K562 (cell line): ENCODE data around the gene HHLA2. TPM values are rescaled to one million over a fixed set of nuclear protein-coding genes. Genes with fewer than 3 reads are reported as not detected.

ENCODE experiments used
- ATAC-seq: fragments of 200-7000 bp; cut with Tn5 transposase; 3 replicates; pipeline ENCODE4 v1.9.1; 2020; ENCODE audit warnings: moderate library complexity
- BruUV-seq: library from RNA; stranded (reverse); fragments of 400-500 nt; replicated peaks from 2 replicates; lab custom pipeline; 2021; lab: Mats Ljungman, UMichigan
- CTCF ChIA-PET: fragments of 300-600 bp; formaldehyde crosslinking; extraction: SDS; loops from one replicate; lab custom pipeline; 2021; ENCODE audit warnings: low intra/inter-chr PET ratio; lab: Yijun Ruan, JAX
- POLR2A ChIA-PET: fragments of 300-600, 350-650 bp; sonication (Branson Sonifier 250); formaldehyde crosslinking; extraction: SDS; loops from one replicate; lab custom pipeline; 2021; ENCODE audit warnings: antibody characterized with exemption, inconsistent platforms; lab: Yijun Ruan, JAX
- DNase-seq, 4 experiments: peaks; one replicate each; pipeline versions ENCODE4 v3.0.0 to v3.0.0-alpha.2; 2011 to 2018; ENCODE audit warnings: low spot score in 3 of 4, mixed read lengths in 3 of 4; ENCODE audit errors: extremely low read depth in 1 of 4
- FAIRE-seq: peaks from 2 replicates; lab custom pipeline; 2011; peaks lifted over from hg19 to GRCh38; lab: Jason Lieb, UNC
- H2AFZ ChIP-seq: 2 replicates; pipeline ENCODE4 v1.6.0; 2011; ENCODE audit warnings: low read depth, low read length, control low read depth, inconsistent platforms
- H3K27ac ChIP-seq: fragments of 200-600 bp; 3 replicates; pipeline ENCODE4 v1.8.0; 2011; ENCODE audit warnings: low read depth, mild to moderate bottlenecking, control low read depth, inconsistent platforms, low read length, moderate library complexity, mixed read lengths; ENCODE audit errors: extremely low read depth
- H3K27me3 ChIP-seq, 2 experiments: fragments of 300-600 bp in 1 of 2; 2 replicates in 1 of 2; 3 replicates in 1 of 2; pipeline versions ENCODE4 v1.6.0 to v1.8.0; 2011; ENCODE audit warnings: inconsistent platforms in 2 of 2, low read length in 2 of 2, mild to moderate bottlenecking in 1 of 2, mixed read lengths in 1 of 2, moderate library complexity in 1 of 2; ENCODE audit not compliant: control insufficient read depth in 2 of 2, insufficient read depth in 2 of 2
- H3K36me3 ChIP-seq: fragments of 300-600 bp; 3 replicates; pipeline ENCODE4 v1.8.0; 2011; ENCODE audit warnings: mild to moderate bottlenecking, low read length, inconsistent platforms; ENCODE audit not compliant: control insufficient read depth, insufficient read depth
- H3K4me1 ChIP-seq, 2 experiments: fragments of 200-600 bp in 1 of 2; replicated peaks in 1 of 2; 2 replicates in 1 of 2; 3 replicates in 1 of 2; pipeline versions ENCODE4 v1.5.1 to v1.8.0; 2011; ENCODE audit warnings: inconsistent platforms in 2 of 2, low read length in 2 of 2, mild to moderate bottlenecking in 1 of 2, mixed read lengths in 1 of 2, moderate library complexity in 1 of 2; ENCODE audit not compliant: control insufficient read depth in 2 of 2, insufficient read depth in 2 of 2
- H3K4me2 ChIP-seq: 2 replicates; pipeline ENCODE4 v1.6.1; 2011; ENCODE audit warnings: low read length, control low read depth, inconsistent platforms, mixed read lengths; ENCODE audit not compliant: insufficient read depth
- H3K4me3 ChIP-seq: fragments of 200-600 bp; sonication (generic), shearing (Covaris generic); 2 replicates; pipeline ENCODE4 v1.5.1; 2016; ENCODE audit warnings: control low read depth, inconsistent platforms
- H3K79me2 ChIP-seq: fragments of 200-600 bp; 3 replicates; pipeline ENCODE4 v1.8.0; 2011; ENCODE audit warnings: low read length, inconsistent platforms; ENCODE audit not compliant: control insufficient read depth, insufficient read depth
- H3K9ac ChIP-seq, 2 experiments: 2 replicates each; pipeline versions ENCODE4 v1.6.0 to v1.6.1; 2011; ENCODE audit warnings: low read depth in 2 of 2, low read length in 2 of 2, control low read depth in 1 of 2, inconsistent platforms in 1 of 2, mild to moderate bottlenecking in 1 of 2, mixed read lengths in 1 of 2; ENCODE audit not compliant: insufficient read depth in 1 of 2
- H3K9me1 ChIP-seq: one replicate; pipeline ENCODE4 v1.6.0; 2011; ENCODE audit warnings: inconsistent platforms, mild to moderate bottlenecking, low read length, moderate library complexity; ENCODE audit not compliant: control insufficient read depth, insufficient read depth
- H3K9me3 ChIP-seq: replicated peaks from 2 replicates; pipeline ENCODE4 v1.5.1; 2011; ENCODE audit warnings: low read depth, low read length, inconsistent platforms; ENCODE audit not compliant: control insufficient read depth, insufficient read depth
- H4K20me1 ChIP-seq: replicated peaks from 2 replicates; pipeline ENCODE4 v1.6.1; 2011; ENCODE audit warnings: low read length, inconsistent platforms, mixed read lengths; ENCODE audit not compliant: control insufficient read depth, insufficient read depth
- CREB1 ChIP-seq, 2 experiments: sonication (generic) in 1 of 2; formaldehyde crosslinking in 1 of 2; IDR thresholded peaks; 2 replicates each; pipeline versions ENCODE4 v1.6.1 to v1.8.0; 2012 to 2022; ENCODE audit warnings: inconsistent platforms in 1 of 2, mild to moderate bottlenecking in 1 of 2, missing genetic modification reagents in 1 of 2, moderate library complexity in 1 of 2
- DIDO1 ChIP-seq: fragments of 450-650 bp; IDR thresholded peaks from 2 replicates; pipeline ENCODE4 v1.6.1; 2016; ENCODE audit warnings: low read depth, missing biosample characterization, missing genetic modification characterization
- ELF2 ChIP-seq: fragments of 250-450 bp; sonication (Bioruptor Pico); IDR thresholded peaks from 2 replicates; pipeline ENCODE4 v1.5.0; 2021; ENCODE audit warnings: mild to moderate bottlenecking
- EP300 ChIP-seq: IDR thresholded peaks from 2 replicates; pipeline ENCODE4 v1.6.1; 2012; ENCODE audit warnings: low read length, improper control_type of control experiment
- EP400 ChIP-seq: fragments of 450-650 bp; IDR thresholded peaks from 2 replicates; pipeline ENCODE4 v1.6.1; 2017; ENCODE audit warnings: antibody characterized with exemption, mild to moderate bottlenecking, moderate library complexity
- EZH2 ChIP-seq: IDR thresholded peaks from 2 replicates; pipeline ENCODE4 v1.6.1; 2012; ENCODE audit warnings: low read depth, mild to moderate bottlenecking, inconsistent platforms, low read length, borderline replicate concordance
- FIP1L1 ChIP-seq: fragments of 200-400 bp; formaldehyde crosslinking; IDR thresholded peaks from 2 replicates; pipeline ENCODE4 v1.6.1; 2018; ENCODE audit warnings: mild to moderate bottlenecking, low read depth, low read length; ENCODE audit not compliant: poor library complexity, severe bottlenecking
- GTF2F1 ChIP-seq: IDR thresholded peaks from 2 replicates; pipeline ENCODE4 v1.6.1; 2011; ENCODE audit warnings: low read depth, low read length, improper control_type of control experiment
- KLF10 ChIP-seq: fragments of 250-450 bp; sonication (Bioruptor Pico); IDR thresholded peaks from 2 replicates; pipeline ENCODE4 v1.6.1; 2021; ENCODE audit warnings: matching md5 sums
- NCOR1 ChIP-seq: fragments of 450-650 bp; IDR thresholded peaks from 2 replicates; pipeline ENCODE4 v1.6.1; 2016; ENCODE audit warnings: mild to moderate bottlenecking, moderate library complexity
- PCBP1 ChIP-seq: fragments of 200-400 bp; formaldehyde crosslinking; IDR thresholded peaks from 2 replicates; pipeline ENCODE4 v1.6.1; 2018; ENCODE audit warnings: mild to moderate bottlenecking, low read depth, low read length; ENCODE audit not compliant: poor library complexity, severe bottlenecking
- PHB2 ChIP-seq: fragments of 450-650 bp; IDR thresholded peaks from 2 replicates; pipeline ENCODE4 v1.6.1; 2017; ENCODE audit warnings: low read depth
- POLR2G ChIP-seq: fragments of 200-400 bp; formaldehyde crosslinking; IDR thresholded peaks from 2 replicates; pipeline ENCODE4 v1.6.1; 2017; ENCODE audit warnings: low read depth, mild to moderate bottlenecking, antibody characterized with exemption, low read length, moderate library complexity
- PTRF ChIP-seq: fragments of 450-650 bp; IDR thresholded peaks from 2 replicates; pipeline ENCODE4 v1.6.1; 2016; ENCODE audit warnings: mild to moderate bottlenecking, missing genetic modification characterization, missing compliant biosample characterization
- RAD21 ChIP-seq, 2 experiments: fragments of 250-450 bp in 1 of 2; fragments of 450-650 bp in 1 of 2; sonication (Bioruptor Pico) in 1 of 2; formaldehyde crosslinking in 1 of 2; IDR thresholded peaks in 1 of 2; conservative IDR thresholded peaks in 1 of 2; 2 replicates each; pipeline versions ENCODE4 v1.4.0 to v1.8.0; 2020 to 2022; ENCODE audit warnings: mild to moderate bottlenecking in 2 of 2, moderate library complexity in 1 of 2
- RBM15 ChIP-seq: fragments of 200-400 bp; formaldehyde crosslinking; IDR thresholded peaks from 2 replicates; pipeline ENCODE4 v1.6.1; 2018; ENCODE audit warnings: mild to moderate bottlenecking, low read length, moderate library complexity; ENCODE audit not compliant: insufficient read depth
- SIX5 ChIP-seq, 2 experiments: IDR thresholded peaks; 2 replicates each; pipeline ENCODE4 v1.6.1; 2011; ENCODE audit warnings: low read length in 2 of 2, borderline replicate concordance in 1 of 2, low read depth in 1 of 2, mild to moderate bottlenecking in 1 of 2, moderate library complexity in 1 of 2; ENCODE audit not compliant: insufficient read depth in 1 of 2
- SUPT5H ChIP-seq: fragments of 450-650 bp; IDR thresholded peaks from 2 replicates; pipeline ENCODE4 v1.6.1; 2016
- TRIM24 ChIP-seq, 2 experiments: fragments of 450-650 bp; IDR thresholded peaks; 2 replicates each; pipeline ENCODE4 v1.6.1; 2016
- in situ Hi-C: fragments of 300-500 bp; cut with MboI; formaldehyde crosslinking; loops from 4 replicates; pipeline ENCODE4 v1.15.0; 2018; ENCODE audit warnings: inconsistent platforms, mixed read lengths
- intact Hi-C: fragments of 100-400 bp; cut with micrococcal nuclease; formaldehyde crosslinking; loops from 2 replicates; pipeline ENCODE4 v1.14.2; 2022
- polyA plus RNA-seq, 8 experiments: library from polyadenylated mRNA; depleted of rRNA in 4 of 8; stranded (reverse) in 5 of 8; unstranded in 3 of 8; fragments of >200 nt; fragmentation: Nextera tagmentation in 2 of 8; fragmentation: Illumina TruSeq in 1 of 8; extraction: Ambion mirVana in 2 of 8; extraction: Trizol in 1 of 8; gene quantifications; 2 replicates each; pipeline versions ENCODE4 v1.2.1 to v1.2.3, GENCODE V29; 2011 to 2014; ENCODE audit warnings: inconsistent platforms in 1 of 8, missing spikeins in 1 of 8
- total RNA-seq, 7 experiments: library from RNA; depleted of rRNA in 6 of 7; stranded (reverse); fragments of >200 nt in 6 of 7; fragmentation: Illumina TruSeq in 2 of 7; extraction: Trizol in 2 of 7; gene quantifications; 2 replicates each; pipeline versions ENCODE4 v1.2.1 to v1.2.3, GENCODE V29; 2011 to 2021; ENCODE audit warnings: low replicate concordance in 1 of 7
- TF ChIP-seq, protein P1 (sequence below): fragments of 450-650 bp; formaldehyde crosslinking; IDR thresholded peaks from 2 replicates; pipeline ENCODE4 v1.4.0; 2022; ENCODE audit warnings: missing genetic modification characterization

HHLA2 gene
- total and polyA plus RNA-seq, 9 of the 15 experiments (the other 6 are each of a cell fraction or from before 2014, with no cell fraction given), result 0.04 TPM; not detected in 7

DNA sequence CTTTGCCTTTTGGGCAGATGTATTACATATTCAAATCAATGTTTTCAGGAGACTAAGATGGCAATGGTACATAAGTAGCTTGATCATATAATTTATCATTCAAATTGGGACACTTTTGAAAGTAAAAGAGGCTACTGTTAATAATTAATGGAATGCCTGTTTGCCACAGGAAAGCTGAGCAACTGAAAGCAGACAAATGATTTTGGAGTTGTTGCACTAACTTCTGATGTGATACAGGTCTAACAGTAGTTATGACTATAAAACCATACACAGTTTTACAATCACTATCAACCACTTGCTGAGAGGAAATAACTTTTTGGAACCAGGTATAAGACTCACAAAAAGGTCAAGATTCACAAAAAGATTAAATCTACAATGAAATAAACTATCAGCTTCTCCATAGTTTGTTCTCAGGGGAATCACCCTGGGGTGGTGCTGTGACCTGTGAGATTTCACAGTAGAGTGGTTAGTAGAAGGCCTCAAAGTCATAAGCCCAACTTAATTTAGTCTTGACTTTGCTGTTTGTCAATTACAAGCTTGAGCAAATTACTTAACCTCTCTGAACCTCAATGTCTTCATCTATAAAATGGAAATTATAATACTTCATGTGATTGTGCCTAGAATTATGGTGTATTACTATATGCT is 42.7 kb downstream of the HHLA2 start:
- TF ChIP-seq RAD21 (CRISPR knock-in tag; conservative IDR thresholded peaks at IDR 0.05 in 1 of 2, IDR thresholded peaks at IDR 0.05 in 1 of 2), result no peak
- TF ChIP-seq SIX5 (IDR thresholded peaks at IDR 0.05; ENCODE audit: borderline replicate concordance in 1 of 2, insufficient read depth in 1 of 2, low read depth in 1 of 2, low read length in 2 of 2), result no peak
- TF ChIP-seq, protein P1, sequence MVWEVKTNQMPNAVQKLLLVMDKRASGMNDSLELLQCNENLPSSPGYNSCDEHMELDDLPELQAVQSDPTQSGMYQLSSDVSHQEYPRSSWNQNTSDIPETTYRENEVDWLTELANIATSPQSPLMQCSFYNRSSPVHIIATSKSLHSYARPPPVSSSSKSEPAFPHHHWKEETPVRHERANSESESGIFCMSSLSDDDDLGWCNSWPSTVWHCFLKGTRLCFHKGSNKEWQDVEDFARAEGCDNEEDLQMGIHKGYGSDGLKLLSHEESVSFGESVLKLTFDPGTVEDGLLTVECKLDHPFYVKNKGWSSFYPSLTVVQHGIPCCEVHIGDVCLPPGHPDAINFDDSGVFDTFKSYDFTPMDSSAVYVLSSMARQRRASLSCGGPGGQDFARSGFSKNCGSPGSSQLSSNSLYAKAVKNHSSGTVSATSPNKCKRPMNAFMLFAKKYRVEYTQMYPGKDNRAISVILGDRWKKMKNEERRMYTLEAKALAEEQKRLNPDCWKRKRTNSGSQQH, result no peak
- TF ChIP-seq PTRF, result no peak
- TF ChIP-seq DIDO1 (tag), result no peak
- no peak for TF ChIP-seq EP400
- TF ChIP-seq GTF2F1, result no peak
- TF ChIP-seq SUPT5H, result no peak
- no peak for TF ChIP-seq PCBP1
- TF ChIP-seq EP300, result no peak
- no peak for TF ChIP-seq POLR2G
- TF ChIP-seq EZH2, result no peak
- TF ChIP-seq NCOR1, result no peak
- no peak for TF ChIP-seq TRIM24 (IDR thresholded peaks at IDR 0.05)
- TF ChIP-seq FIP1L1, result no peak
- no peak for TF ChIP-seq CREB1 (IDR thresholded peaks at IDR 0.05)
- TF ChIP-seq CREB1 (CRISPR knock-in tag; IDR thresholded peaks at IDR 0.05), result no peak
- no peak for TF ChIP-seq PHB2
- no peak for TF ChIP-seq KLF10 (CRISPR knock-in tag)
- no peak for TF ChIP-seq RBM15
- TF ChIP-seq ELF2 (CRISPR knock-in tag), result no peak
- no peaks in the 10 kb centered on the region for H4K20me1 ChIP-seq
- ChIA-PET CTCF (no interaction called here), POLR2A (no interaction called here)
- H3K9ac ChIP-seq, result no peak overlapping the region
- no TSS peak for BruUV-seq
- intact Hi-C loops (no loop called here), in situ Hi-C loops (no loop called here)
- H3K27ac ChIP-seq, result no peak overlapping the region
- H3K79me2 ChIP-seq, result no peaks in the 10 kb centered on the region
- no peaks in the 10 kb centered on the region for H3K27me3 ChIP-seq
- no peak for FAIRE-seq
- no peak overlapping the region for H2AFZ ChIP-seq
- H3K4me1 ChIP-seq, result no peaks in the 10 kb centered on the region
- H3K9me3 ChIP-seq, result no peaks in the 10 kb centered on the region
- ATAC-seq, result no peak
- no peaks in the 10 kb centered on the region for H3K36me3 ChIP-seq
- H3K9me1 ChIP-seq, result no peaks in the 10 kb centered on the region
- DNase-seq, result no peak
- H3K4me2 ChIP-seq, result no peak overlapping the region
- no peak overlapping the region for H3K4me3 ChIP-seq
